ENCODE data around the gene DLEC1.

Gene DLEC1

GRCh38 chr3:38088126-38089078, 49.4 kb downstream of the DLEC1 start:
- no peak for DNase-seq

DNA sequence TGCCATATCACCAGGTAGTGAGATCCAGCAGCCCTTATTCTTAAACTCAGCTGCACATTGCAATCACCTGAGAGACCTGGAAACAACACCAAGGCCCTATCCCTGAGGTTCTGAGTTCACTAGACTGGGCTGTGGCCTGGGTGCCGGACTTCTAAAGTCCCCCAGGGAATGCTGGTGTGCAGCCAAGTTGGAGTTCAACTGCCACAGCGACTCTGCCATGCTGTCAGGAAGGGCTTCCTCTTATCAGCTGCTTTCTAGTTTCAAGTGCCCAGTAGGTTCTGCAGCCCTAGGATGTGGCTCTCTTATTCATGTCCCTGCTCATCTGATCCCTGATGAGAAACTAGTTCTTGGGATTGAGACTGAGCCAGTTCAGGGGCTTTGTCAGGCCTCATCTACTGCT, 50.2 kb downstream of the DLEC1 start:
- no peak for DNase-seq

- no peak for DNase-seq
Measured at GRCh38 chr3:38090453-38090852, 51.4 kb downstream of the DLEC1 start.

DNA sequence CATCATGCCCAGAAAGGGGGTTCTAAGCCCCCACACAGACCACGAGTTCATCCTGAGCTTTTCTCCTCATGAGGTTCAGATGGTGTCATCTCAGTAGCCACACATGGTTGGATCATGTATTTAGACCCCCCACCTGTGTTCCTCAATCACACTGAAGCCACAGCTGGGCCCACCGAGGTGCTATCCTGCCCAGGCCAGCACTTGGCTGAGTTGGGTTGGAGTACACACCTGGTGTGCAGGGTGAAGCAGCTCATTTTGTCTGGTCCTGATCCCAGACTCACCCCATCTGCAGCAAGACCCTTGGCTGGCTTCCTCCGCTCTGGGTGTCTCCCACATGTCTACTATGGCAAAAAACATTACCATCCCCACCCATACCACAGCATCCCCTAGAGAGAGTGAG, 56.0 kb downstream of the DLEC1 start:
- no peak for DNase-seq

- no peak for DNase-seq
Measured at GRCh38 chr3:38095669-38096483, 56.9 kb downstream of the DLEC1 start.

DNA sequence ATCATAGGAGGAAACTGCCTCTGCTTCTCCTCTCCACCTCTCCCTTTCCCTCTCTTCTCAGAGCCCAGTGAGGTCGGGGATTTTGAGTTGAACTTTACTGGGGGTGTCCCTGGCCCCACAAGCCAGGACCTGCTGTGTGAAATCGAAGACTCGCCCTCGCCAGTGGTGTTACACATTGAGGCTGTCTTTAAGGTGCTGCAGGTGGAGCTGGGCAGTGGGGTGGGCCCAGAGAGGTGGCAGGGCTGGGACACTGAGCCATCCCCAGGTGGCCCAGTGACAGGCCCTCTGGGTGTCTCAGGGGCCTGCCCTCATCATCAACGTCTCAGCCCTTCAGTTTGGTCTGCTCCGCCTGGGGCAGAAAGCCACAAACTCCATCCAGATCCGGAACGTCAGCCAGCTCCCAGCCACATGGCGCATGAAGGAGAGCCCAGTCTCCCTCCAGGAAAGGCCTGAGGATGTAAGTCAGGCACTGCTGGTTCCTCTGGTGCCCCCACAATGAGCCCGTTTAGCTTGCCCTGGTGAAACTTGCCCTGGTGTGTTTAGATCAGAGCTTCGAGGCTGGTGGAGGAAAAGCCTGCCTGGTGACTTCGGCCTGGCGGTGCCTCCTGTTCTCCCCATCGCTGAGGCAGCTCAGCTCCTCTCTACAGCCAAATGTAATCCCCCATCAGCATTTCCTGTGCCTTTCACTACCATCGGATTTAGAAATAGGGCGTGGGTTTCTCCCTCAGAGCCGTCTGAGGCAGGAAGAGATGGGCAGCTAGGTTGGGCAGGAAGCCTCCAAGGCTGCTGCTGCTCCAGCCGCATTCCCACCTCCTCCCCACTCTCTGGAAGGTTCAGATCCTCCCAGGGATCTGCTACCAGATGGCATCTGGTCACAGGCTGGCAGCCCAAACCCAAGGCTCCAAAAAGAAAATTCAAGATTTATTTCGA, 58.7 kb downstream of the DLEC1 start:
- no peak for DNase-seq

DNA sequence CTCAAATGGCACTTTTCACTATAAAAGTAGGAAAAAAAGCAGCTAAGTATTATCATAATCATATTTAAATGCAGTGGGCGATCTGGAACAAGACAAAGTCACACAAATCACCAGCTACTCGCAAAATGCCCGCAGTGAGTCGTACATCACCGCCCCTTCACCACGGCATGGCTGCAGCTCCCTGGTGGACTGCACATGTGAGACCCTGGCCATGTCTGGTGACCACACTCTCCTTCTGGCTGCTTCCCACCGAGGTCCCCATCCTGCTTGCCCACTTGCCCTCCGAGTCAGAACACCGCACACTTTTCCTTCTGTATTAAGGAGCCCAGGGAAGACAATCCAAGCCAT, 59.3 kb downstream of the DLEC1 start:
- no peak for DNase-seq

DNA sequence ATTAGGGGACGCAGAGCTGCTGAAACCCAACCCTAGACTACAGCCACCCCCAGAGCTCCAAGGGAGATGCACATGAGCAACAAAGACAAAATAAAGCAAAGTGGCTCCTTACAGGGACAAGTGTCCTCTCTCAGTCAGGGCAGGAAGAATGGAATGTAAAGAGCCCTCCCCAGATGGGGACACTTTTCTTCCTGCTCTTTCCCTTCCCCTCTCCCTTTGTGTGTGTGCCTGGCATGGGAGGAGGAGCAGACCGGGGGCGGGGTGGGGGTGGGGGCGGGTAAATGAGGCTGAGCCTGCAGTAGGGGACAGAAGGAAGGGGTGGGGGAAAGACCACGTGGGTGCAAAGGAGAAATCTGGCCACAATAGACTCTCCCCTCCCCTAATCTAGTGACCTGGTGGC, 60.5 kb downstream of the DLEC1 start:
- no peak for DNase-seq

DNA sequence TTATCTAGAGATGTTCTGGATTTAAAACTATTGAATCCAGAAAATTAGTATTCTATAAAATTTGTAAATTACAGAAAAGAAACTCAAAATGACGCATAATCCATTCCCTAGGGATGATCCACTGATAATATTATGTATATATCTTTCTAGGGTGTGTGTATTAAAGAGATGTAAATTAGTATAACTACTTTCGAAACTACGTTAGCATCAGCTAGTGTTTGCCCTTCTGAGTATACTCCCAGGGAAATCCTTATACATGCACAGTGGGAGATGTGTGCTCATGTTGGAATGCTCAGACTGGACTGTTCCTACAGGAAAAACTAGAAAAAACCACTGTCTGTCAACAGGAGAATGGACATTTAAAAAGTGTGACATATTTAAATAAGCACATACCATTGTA, 61.5 kb downstream of the DLEC1 start:
- no peak for DNase-seq

- DNase-seq, result no peak
Measured at GRCh38 chr3:38101811-38102443, 62.9 kb downstream of the DLEC1 start.

DNA sequence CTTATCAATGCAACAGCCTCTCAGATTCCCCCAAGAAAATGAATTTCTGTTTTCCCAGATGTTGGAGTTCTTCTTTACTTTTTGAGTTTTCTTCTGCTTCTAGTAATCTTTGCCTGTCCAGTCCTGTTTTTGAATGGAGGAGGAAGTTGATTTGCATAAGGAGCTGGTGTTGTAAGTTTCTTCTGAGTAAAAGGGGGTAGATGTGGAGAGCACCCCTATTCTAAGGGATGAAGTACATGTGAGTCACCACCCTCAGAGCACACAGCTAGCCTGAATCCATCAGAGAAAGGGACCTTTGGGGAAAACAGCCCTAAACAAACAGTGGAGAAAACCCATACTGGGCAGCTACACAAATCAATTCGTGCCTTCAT, 63.4 kb downstream of the DLEC1 start:
- DNase-seq, result no peak

- no peak for DNase-seq
Measured at GRCh38 chr3:38105525-38105924, 66.5 kb downstream of the DLEC1 start.

DNA sequence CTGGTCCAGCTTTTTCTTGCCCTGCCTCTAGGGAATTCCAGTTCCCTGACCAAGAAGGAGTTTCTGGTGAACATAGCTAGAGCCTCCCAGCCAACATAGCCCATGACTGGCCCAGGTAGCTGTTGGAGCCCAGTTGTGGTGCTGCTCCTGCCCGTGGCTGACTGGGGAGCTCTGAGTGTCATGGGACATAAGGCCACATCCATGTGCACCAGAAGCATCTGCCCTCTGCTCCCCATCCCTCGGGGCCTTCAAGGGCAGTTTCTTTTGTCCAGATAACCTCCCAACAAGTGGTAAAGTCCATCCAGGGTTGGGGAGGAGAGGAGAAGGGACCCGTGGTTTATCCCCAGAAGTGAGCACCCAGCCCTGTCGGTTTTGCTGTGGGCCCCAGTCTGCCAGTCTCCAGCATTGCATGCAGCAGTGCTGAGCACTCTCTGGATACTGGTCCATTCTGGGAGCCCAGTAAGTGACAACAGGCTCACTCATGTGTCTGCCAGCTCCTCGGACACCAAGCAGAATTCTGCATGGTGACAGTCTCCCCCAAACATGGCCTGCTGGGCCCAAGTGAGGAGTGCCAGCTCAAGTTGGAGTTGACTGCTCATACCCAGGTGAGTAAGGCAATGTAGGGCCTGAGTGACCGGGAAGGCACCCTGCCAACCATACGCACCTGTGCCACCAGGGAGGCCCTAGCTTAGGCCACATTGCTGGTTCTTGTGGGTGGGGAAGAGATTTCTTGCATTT, 69.1 kb downstream of the DLEC1 start:
- no peak for DNase-seq

- no peak for DNase-seq
Measured at GRCh38 chr3:38108649-38109579, 69.9 kb downstream of the DLEC1 start.

GRCh38 chr3:38109580-38110313, 70.7 kb downstream of the DLEC1 start:
- no peak for DNase-seq

GRCh38 chr3:38110314-38111050, 71.5 kb downstream of the DLEC1 start:
- no peak for DNase-seq

- no peak for DNase-seq
Measured at GRCh38 chr3:38111201-38111600, 72.2 kb downstream of the DLEC1 start.

- DNase-seq, result no peak
Measured at GRCh38 chr3:38111696-38112377, 72.8 kb downstream of the DLEC1 start.

- DNase-seq, result no peak
Measured at GRCh38 chr3:38112378-38112761, 73.4 kb downstream of the DLEC1 start.
